GM13976 (cell line): Measurements from ENCODE around the gene SLC35F4.

Experiments
- DNase-seq: peaks from one replicate; pipeline ENCODE4 v3.0.0; 2012; ENCODE audit warnings: low spot score
- in situ Hi-C: fragments of 300-500 bp; cut with MboI; formaldehyde crosslinking; loops from one replicate; pipeline ENCODE4 v1.12.0; 2022; ENCODE audit warnings: low sequenced_read_pairs, mixed read lengths, inconsistent platforms; ENCODE audit not compliant: unreplicated experiment
- TF ChIP-seq, protein P1 (sequence below): IDR thresholded peaks from 2 replicates; pipeline ENCODE4 v1.5.1; 2012; ENCODE audit warnings: borderline replicate concordance, mild to moderate bottlenecking; ENCODE audit not compliant: insufficient read depth; ENCODE audit errors: extremely low read depth, missing control alignments, control extremely low read depth

SLC35F4 gene

DNA sequence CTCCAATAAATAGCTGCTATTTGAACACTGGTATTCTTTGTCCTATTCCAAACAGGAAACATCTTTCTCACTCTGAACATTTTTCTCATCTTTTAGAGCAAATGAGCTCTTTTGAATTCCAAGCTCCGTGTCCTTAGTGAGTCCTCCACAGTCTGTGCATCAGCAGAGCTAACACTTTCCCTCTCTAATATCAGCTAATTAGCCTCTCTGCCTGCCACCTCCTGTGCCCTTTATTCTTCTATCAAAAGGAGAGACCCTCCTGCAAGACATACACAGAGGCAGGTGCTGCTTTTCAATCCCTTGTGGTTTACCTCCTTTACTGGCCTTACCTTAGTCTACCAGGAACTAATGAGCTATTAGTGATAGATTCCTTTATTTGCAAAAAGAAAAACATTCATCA lies 178.5 kb downstream of the SLC35F4 start:
- in situ Hi-C loops: loop anchor here (25.0 kb wide), 1 partner anchor 375 kb away; no protein-coding TSS in a partner anchor
- no peak for DNase-seq
- TF ChIP-seq, protein P1, sequence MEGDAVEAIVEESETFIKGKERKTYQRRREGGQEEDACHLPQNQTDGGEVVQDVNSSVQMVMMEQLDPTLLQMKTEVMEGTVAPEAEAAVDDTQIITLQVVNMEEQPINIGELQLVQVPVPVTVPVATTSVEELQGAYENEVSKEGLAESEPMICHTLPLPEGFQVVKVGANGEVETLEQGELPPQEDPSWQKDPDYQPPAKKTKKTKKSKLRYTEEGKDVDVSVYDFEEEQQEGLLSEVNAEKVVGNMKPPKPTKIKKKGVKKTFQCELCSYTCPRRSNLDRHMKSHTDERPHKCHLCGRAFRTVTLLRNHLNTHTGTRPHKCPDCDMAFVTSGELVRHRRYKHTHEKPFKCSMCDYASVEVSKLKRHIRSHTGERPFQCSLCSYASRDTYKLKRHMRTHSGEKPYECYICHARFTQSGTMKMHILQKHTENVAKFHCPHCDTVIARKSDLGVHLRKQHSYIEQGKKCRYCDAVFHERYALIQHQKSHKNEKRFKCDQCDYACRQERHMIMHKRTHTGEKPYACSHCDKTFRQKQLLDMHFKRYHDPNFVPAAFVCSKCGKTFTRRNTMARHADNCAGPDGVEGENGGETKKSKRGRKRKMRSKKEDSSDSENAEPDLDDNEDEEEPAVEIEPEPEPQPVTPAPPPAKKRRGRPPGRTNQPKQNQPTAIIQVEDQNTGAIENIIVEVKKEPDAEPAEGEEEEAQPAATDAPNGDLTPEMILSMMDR: no peak

DNA sequence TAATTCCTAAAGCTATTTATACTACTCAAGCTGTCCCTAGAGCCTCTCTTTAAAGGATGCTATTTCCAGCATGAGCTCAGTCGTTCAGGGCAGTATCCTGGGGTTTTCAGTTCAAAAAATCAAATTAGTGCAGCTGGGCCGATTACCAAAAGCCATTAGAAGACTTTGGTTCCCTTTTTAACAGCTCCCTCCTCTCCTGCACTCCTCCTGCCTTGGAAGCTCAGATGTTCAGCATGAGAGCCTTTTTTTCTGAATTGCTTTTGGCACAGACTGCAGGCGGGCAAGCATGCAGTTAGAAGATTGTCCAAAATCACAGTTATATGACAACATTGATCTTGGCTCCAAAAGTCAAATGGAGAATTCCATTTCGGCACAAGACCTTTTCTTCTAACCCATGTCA lies 179.6 kb downstream of the SLC35F4 start:
- in situ Hi-C loops: loop anchor here (25.0 kb wide), 1 partner anchor 376 kb away; no protein-coding TSS in a partner anchor
- DNase-seq: no peak
- TF ChIP-seq, protein P1: no peak

DNA sequence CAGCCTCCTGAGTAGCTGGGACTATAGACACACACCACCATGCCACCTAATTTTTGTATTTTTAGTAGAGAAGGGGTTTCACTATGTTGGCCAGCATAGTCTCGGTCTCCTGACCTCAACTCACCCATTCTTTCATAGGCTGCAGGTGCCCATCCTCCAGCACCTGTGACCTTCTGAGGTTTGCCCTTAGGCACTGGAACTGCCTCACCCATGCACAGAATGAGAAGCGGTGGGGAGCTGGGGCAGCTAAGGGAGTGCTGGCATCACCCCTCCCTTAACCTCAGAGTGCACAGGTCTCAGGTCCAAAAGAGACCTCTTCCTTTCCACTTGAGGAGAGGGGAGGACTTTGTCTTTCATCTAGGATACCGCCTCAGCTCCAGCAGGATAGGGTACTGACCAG lies 194.9 kb downstream of the SLC35F4 start:
- no peak for DNase-seq
- in situ Hi-C loops: no loop called here
- TF ChIP-seq, protein P1: no peak

DNA sequence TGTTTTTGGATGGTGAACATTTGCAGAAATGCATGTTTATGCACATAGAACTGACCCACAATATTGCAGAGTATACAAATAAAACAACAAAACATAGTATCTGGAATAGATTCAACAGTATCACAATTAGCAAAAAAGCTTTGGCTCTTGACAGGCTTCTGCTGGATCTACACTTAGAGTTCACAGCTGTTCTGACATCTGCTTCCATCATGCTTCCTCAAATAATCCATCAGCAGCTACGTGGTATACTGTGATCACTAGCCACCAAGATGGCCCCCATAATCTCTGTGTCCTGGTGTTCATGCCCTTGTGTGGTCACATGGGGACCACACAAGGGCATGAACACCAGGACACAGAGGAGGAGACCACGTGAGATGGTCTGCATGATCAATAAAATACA lies 205.7 kb downstream of the SLC35F4 start:
- TF ChIP-seq, protein P1: no peak
- in situ Hi-C loops: no loop called here
- no peak for DNase-seq

DNA sequence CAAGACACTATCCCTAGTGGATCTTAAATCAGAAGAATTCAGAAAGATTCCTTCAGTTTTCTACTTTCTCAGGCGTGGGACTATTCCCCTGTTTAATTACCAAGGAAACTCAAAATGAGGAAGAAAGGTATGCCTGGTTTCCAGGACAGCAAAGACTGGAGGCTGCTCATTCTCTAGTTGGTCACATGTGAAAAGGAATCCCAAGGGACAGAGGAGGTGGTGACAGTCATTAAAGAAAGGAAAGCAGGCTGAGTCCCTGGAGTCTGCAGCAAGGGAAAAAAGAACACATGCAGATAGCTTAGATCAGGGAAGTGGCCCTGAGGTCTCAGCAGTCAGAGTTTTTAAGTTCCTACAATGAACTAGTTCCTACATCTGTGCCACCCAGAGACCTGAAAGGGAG lies 206.8 kb downstream of the SLC35F4 start:
- in situ Hi-C loops: no loop called here
- TF ChIP-seq, protein P1: no peak
- DNase-seq: no peak

DNA sequence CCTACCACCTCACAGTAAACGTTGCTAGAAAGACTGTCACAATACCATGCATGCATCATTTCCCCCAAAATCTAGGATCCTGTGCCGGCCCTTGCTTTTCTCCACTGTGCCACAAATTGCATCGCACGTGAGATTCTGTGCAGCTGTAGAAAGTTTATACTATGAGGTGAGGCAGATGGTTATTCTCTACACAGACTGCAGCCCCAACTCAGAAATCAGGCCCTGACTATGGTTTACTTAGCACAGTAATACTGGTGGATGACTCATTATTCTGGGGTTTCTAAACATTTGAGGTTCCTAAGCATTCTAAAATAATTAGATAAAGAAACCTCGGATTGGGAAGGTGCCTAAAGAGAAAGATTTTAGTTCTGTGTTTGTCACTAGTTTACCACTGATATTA lies 208.4 kb downstream of the SLC35F4 start:
- TF ChIP-seq, protein P1: no peak
- no peak for DNase-seq
- in situ Hi-C loops: no loop called here

DNA sequence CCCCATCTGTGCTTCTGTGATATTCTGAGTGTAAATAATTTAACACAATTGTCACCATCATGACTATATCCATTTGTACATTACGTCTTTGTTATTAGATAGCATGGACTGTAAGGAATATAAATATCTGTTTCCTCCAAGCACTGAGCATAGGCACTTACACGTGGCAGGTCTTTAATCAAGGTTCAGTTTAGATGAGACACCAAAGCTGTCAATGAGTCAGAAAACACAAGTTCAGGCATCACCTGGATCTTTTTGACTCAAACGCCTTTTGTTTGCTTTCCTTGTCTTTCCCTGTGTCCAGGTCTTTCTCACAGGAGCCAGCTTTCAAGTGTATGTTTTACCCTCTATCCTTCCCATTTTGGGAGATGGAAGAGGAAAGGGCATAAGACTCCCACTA lies 209.0 kb downstream of the SLC35F4 start:
- TF ChIP-seq, protein P1: no peak
- no peak for DNase-seq
- in situ Hi-C loops: no loop called here
